ENCODE data around the gene SRD5A1. TPM values are rescaled to one million over a fixed set of nuclear protein-coding genes. Genes with fewer than 3 reads are reported as not detected.

The SRD5A1 gene
- total RNA-seq, 1 experiment from 2014 or later = 29.9 TPM

DNA sequence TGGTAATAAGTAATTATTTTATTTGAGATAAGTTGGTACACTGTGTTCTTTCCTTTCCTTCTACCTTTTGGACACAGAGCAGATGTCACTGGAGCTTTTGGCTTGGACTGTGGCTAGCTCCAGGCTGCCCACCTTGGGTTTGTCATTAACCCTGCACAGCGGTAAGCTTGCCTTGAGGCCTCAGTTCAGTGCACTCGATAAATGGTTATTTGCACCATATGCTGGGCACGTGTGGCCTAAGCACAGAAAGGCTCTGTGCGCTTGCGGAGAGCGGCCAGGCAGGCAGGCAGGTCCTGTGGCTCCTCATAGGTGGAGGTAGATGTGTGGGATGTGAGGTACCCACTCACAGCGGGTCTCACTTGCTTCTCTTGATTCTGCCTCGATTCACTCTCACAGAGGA is 50.0 kb downstream of the SRD5A1 start:
- no peak overlapping the region for H3K4ac ChIP-seq (ENCODE audit: low read depth, low read length)
- no peaks in the 10 kb centered on the region for H4K20me1 ChIP-seq (ENCODE audit: control insufficient read depth, insufficient read depth, insufficient read length)
- H3K9ac ChIP-seq (ENCODE audit: extremely low read depth, insufficient read length, low read length) = no peak overlapping the region
- H3K27ac ChIP-seq (ENCODE audit: insufficient read length, low read depth, low read length) = no peak overlapping the region
- H2BK15ac ChIP-seq (ENCODE audit: low read depth, low read length) = no peak overlapping the region
- no peak overlapping the region for H4K5ac ChIP-seq (ENCODE audit: insufficient read length, low read depth, low read length)
- Mint-ChIP-seq H3K27ac (no peak overlapping the region), H3K27me3 (ENCODE audit: low read depth) (peaks cover 55% of the 10 kb centered on the region), H3K4me3 (no peak overlapping the region), H3K36me3 (ENCODE audit: insufficient read depth in 1 of 3, low read depth in 3 of 3) (no peaks in the 10 kb centered on the region), H3K4me1 (peaks cover 6% of the 10 kb centered on the region in 2 experiments), H3K9me3 (no peaks in the 10 kb centered on the region; a peak in 1 of 5 replicates)
- no peaks in the 10 kb centered on the region for H3K79me2 ChIP-seq (ENCODE audit: insufficient read depth, low read length)
- WGBS (ENCODE audit: extremely low coverage, insufficient read length, low lambda C conversion rate) = no CpG with 5 or more reads among the region's 8 CpGs
- H2BK12ac ChIP-seq (ENCODE audit: insufficient read length, low read depth, low read length) = no peak overlapping the region
- no peak overlapping the region for H2AK5ac ChIP-seq (ENCODE audit: insufficient read length, low read length)
- H3K27me3 ChIP-seq (ENCODE audit: insufficient read depth, low read length) = no peaks in the 10 kb centered on the region; the same call in 1 of the 2 replicates
- no peak overlapping the region for H2BK20ac ChIP-seq (ENCODE audit: low read depth, low read length, poor library complexity, severe bottlenecking)
- H3K79me1 ChIP-seq (ENCODE audit: insufficient read depth, low read depth, low read length, poor library complexity, severe bottlenecking) = no peaks in the 10 kb centered on the region
- no peak overlapping the region for H4K91ac ChIP-seq (ENCODE audit: insufficient read length, low read depth, low read length)
- no peak overlapping the region for H2BK5ac ChIP-seq (ENCODE audit: insufficient read length, low read length)
- TF ChIP-seq, protein P1, sequence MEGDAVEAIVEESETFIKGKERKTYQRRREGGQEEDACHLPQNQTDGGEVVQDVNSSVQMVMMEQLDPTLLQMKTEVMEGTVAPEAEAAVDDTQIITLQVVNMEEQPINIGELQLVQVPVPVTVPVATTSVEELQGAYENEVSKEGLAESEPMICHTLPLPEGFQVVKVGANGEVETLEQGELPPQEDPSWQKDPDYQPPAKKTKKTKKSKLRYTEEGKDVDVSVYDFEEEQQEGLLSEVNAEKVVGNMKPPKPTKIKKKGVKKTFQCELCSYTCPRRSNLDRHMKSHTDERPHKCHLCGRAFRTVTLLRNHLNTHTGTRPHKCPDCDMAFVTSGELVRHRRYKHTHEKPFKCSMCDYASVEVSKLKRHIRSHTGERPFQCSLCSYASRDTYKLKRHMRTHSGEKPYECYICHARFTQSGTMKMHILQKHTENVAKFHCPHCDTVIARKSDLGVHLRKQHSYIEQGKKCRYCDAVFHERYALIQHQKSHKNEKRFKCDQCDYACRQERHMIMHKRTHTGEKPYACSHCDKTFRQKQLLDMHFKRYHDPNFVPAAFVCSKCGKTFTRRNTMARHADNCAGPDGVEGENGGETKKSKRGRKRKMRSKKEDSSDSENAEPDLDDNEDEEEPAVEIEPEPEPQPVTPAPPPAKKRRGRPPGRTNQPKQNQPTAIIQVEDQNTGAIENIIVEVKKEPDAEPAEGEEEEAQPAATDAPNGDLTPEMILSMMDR (conservative IDR thresholded peaks at IDR 0.05) = no peak
- no peak for DNase-seq
- H3K4me2 ChIP-seq (ENCODE audit: insufficient read depth, insufficient read length, low read length) = no peak overlapping the region
- H3K23ac ChIP-seq (ENCODE audit: insufficient read length, low read depth, low read length) = no peak overlapping the region
- no peaks in the 10 kb centered on the region for H3K23me2 ChIP-seq (ENCODE audit: insufficient read length, low read depth, low read length, poor library complexity, severe bottlenecking)
- no peak overlapping the region for H4K8ac ChIP-seq (replicated peaks; ENCODE audit: insufficient read length, low read depth, low read length)
- no peak overlapping the region for H2BK120ac ChIP-seq (ENCODE audit: low read depth, low read length, poor library complexity, severe bottlenecking)
- H3K9me3 ChIP-seq (ENCODE audit: control insufficient read depth, low read depth, low read length) = no peaks in the 10 kb centered on the region
- H3T11ph ChIP-seq (ENCODE audit: low read length) = no peak overlapping the region
- H3K14ac ChIP-seq (ENCODE audit: insufficient read depth, low read length) = no peak overlapping the region
- no peak overlapping the region for H2AFZ ChIP-seq (ENCODE audit: low read length)
- H3K4me1 ChIP-seq (ENCODE audit: insufficient read depth, low read length) = no peaks in the 10 kb centered on the region
- H3K56ac ChIP-seq (ENCODE audit: insufficient read length, low read depth, low read length) = no peak overlapping the region
- no peak overlapping the region for H3K18ac ChIP-seq (ENCODE audit: insufficient read length, low read depth, low read length)

Measured in H9 (cell line).